HL-60/S4 treated with phorbol 12-myristate 13-acetate at 8.2 ng/mL for 4 days and 3 days (cell line): Measurements from ENCODE around the gene TOP3B.

Experiments
- in situ Hi-C: fragments of 300-500 bp; cut with MboI; formaldehyde crosslinking; loops from 2 replicates; pipeline ENCODE4 v1.15.0; 2022; ENCODE audit warnings: low sequenced_read_pairs

Gene TOP3B

DNA sequence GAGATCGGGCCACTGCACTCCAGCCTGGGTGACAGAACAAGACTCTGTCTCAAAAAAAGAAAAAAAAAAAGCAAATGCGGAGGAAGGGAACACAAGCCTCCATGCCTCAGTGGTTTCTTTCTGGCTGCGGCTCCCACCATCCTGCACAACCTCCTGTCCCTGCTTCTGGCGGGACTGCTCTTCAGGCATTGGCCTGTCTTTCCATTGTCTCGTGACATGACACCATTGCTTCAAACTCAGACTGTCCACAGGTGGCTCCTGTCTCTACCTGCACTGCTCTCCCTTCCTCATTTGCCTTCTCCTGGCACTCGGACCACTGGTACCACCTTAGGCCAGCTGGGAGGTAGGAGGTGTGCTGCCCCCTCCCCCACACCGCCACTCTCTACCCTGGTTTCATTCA lies 19.3 kb downstream of the TOP3B start:
- in situ Hi-C loops: no loop called here

DNA sequence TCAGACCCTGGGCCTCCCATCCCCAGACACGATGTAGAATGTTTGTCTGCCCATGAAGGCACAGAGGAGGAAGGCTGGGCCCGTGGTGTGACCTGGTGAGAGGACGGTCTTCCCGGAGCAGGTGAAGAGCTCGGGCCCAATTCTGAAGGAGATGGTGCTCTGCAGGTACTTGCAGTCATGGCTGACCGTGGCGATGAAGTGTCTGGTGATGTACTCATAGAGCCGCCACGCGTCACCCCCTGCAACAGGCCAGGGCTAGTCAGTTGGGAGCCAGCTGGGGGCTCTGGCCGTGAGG lies 20.0 kb downstream of the TOP3B start:
- in situ Hi-C loops: no loop called here

DNA sequence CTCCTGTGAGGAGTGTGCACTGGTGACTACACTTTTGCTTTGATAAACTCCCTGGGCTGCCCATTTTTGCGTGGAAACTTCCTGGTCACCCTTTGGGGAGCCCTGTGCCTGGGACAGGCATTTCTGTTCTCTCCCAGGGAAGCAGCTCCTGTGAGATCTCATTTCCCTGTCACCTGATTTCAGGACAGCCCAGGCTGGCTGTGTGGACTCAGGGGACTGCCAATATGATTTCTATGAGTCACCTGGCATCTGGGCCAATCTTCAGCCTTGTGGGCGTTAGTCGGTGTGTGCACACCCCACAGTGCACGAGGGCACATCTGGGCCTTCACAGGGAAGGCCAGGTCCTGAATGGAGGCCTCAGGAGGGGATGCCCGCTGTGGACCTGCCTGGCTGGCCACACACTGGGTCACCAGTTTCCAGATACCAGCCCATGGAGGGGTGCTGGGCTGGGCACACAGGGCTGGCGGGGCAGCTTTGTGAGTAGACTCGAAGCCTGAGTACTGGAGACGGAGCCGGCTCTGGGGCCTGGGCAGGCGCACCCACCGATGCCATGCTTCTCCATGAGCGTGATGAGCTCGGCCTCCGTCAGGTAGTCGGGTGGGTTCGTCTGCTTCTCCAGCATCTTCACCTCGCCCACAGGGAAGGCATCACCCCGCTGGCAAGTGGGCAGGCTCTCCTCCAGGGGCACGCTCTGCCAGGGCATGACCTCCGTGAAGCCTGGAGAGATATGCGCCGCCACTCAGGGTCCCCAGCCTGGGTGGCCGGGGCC lies 20.5 kb downstream of the TOP3B start:
- in situ Hi-C loops: no loop called here

DNA sequence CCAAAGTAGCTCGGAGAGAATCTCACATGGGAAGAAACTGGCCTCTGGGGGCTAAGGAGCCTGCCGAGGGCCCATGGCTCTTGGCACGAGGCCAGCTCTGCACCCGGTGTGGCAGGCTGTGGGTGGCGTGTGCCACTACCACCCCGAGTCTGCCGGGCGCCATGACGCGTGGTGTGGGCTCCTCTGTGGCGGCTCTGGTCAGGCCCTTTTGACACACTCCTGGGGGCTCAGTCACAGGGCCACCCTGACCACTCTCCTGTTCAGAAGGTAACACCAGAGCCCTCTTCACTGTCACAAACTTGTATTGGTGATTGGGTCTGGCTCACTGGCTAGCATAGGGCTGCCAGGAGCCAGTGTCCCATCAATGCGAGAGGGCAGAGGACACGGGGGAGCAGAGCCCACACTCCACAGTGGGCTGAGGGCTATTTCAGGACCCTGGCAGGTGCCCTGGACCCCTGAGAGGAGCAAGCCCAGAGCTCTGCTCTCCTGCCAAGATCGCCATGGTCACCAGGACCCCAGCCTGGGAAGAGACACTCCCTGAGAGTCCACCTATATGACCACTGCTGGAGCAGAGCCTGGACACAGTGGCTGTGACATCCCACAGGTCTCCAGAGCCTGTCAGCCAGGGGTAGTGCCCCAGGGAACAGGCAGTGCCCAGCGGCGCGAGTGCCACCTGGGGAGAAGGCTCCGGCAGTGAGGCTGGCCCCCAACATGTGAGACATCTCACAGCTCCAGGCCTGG lies 21.3 kb downstream of the TOP3B start:
- in situ Hi-C loops: no loop called here

DNA sequence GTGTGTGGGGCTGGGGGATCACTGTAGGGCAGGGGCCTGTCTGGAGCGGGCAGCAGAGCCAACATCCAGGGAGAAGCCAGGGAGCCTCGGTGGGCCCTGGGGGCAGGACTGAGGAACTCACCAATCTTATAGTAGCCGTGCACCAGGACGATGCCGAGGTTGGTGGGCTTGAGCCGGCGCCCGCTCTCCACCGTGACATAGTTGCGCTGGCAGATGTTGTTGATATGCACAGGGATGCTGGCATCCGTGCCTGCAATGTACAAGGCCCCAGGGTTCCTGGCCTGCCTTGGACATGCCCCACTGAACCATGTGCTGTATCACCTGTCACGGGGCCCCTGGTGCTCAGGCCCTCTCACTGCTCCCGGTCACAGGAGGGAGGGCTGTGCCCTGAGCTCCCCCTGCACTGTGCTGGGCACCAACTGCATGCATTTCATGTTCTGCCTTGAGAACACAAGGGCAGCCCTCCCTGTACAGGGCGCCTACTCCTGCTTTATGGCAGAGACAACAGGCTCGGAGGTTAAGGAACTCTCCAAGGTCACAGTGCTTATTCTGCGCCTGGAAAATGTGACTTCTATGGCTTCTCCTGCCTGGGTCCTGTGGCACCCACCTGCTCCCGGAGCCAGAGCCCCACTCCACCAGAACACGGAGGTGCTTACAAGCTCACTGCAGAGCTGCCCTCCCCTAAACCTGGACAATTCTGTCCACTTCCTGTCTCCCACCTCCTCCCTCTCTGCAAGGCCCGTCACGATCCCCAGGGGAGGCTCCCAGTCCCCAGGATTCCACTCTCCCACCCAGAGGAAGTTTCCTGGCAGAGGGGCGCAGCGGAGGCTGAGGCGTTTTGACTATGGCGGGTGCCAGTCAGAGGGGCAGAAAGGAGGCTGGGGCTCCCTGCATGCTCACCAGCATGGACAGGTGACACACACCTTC lies 22.1 kb downstream of the TOP3B start:
- in situ Hi-C loops: no loop called here

DNA sequence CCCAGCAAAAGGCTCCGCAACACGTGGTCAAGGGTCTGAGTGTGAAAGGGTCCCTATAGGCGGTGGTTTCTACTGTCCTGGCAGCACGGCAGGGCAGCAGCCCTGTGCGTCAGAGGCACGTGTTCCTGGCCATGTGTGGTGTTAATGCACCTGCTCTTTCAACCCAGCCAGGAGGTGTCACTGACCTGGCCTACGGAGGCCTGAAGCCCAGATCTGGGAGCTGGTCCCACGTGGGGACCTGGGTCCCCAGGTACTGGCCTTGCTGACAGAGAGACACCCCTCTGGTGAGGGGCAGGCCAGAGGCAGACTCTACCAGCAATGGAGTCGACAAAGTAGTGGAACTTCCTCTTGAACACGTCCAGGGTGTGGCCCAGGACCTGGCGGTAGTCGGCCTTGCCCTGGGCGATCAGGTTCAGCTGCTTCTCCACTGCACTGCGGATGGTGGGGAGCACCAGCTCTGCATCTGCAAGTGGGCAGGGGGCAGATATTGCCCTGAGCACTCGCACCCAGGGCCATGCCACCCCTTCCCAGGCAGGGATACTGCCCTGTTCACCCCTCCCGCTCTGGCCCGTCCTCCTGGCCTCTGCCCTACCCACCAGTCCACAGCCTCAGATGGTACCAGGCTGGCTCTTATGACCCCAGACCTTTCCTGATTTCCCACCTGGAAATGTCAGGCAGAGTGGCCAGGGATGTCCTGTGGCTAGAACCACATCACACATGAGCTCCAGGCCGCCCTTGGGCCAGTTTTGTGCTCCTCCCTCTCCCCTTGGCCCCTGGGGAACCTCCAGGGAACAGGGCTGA lies 23.1 kb downstream of the TOP3B start:
- in situ Hi-C loops: no loop called here

DNA sequence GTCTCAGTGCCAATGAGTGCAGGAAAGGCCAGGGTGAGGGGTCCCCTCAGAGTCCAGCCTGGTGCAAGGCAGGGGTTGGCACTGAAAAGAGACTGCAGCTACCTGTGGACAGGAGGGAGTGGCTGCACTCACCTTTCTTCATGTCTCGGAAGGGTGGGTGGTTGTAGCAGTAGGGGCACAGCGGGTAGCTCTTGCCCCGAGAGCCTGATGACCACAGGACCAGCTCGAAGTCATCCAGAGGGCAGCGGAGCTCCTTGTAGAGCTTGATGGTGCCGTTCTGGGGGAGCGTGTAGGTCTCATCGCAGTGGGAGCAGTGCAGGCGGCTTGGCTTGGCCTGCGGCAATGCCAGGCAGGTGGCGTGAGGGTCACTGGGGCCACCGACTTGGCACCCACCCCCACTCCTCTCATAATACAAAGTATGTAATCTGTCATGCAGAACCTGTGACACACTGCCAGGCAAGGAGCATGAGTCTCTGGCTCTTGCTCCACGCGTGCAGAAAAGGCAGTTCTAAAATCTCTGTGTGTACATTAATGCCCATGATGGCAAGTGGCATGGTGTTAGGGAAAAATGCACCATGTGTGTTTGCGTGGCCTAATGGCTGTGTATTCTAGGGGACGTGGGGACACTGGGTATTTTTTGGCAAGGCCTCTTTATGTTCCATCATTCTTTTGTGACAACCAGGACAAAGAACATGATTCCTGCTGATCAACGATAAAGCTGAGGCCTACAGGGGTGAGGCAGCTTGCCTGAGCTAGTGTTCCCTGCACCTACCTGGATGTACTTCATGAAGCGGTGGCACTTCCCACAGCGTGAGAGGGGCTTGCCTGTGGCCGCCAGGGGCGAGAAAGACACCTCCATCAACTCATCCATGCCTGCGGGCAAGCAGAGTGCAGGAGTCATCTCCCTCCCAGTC lies 24.0 kb downstream of the TOP3B start:
- in situ Hi-C loops: no loop called here

DNA sequence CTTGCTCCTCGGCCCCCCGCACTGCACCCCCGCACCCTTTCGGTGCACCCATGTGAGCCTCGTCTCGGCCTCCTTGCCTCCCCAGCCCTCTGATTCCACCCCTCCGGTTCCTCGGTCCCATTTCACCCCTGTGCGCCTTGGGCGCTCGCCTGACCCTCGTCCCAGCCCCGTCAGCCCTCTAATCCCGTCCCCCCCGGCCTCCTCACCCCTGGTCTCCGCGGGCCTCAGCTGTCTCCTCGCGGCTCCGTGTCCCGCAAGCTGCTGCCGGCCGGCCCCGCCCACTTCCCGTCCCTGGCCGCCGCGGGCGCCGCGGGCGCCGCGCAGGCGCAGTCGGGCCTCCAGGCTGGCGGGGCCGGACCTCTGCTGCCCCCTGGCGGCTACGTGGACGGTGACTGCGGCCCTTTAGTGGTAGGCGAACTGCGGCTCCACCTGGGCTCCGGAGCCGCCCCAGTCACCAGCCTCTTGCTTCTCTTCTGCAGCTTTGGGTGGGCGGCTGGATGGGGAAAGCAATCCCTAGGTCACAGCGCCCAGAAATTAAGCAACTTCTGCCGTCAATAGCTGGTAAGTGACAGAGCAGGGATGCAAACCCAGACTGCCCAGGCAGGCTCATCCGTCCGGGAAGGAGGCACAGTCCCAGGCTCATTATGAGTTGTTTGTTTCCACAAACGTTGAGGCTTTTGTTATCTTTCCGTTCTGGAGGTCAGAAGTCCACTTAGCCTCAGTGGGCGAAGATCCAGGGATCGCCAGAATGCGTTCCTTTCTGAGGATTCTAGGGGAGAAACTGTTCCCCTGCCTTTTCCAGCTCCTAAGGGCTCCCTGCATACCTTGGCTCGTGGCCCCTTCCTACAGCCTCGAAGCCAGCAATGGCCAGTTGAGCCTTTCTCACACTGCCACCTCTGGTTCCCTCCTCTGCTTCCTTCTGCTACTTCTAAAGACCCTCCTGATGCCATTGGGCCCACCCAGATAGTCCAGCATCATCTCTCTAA lies 29.7 kb downstream of the TOP3B start, which contains the start of gene PPM1F:
Gene PPM1F, minus strand, starts transcription at position 263 of the 986 bp plus-strand sequence. CDS start 6,800 bp downstream, outside the sequence.
- in situ Hi-C loops: no loop called here

DNA sequence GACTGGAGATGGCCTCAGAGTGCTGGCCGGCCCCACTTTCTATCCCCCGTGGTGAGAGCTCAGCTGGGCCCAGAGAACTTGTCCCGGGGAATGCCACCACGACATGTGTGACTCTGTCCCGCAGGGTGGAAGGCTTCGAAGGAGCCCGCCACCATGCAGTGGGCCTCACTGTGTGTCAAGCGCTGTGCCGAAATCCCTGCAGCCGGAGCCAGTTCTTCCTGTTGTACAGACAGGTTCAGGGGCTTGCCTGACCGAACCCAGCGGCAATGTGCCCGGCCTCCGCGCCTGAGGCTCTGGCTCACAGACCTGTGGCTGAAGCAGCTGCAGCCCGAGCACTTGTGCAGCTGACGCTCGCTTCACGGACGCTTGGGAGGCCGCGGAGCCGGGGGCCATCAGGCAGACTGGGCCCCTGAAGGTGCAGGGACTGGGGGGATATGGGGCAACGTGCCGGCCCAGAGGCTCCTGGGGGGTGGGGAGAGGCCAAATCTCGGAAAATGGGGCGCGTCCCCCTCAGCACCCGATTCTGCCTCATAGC lies 30.6 kb downstream of the TOP3B start:
- in situ Hi-C loops: no loop called here

DNA sequence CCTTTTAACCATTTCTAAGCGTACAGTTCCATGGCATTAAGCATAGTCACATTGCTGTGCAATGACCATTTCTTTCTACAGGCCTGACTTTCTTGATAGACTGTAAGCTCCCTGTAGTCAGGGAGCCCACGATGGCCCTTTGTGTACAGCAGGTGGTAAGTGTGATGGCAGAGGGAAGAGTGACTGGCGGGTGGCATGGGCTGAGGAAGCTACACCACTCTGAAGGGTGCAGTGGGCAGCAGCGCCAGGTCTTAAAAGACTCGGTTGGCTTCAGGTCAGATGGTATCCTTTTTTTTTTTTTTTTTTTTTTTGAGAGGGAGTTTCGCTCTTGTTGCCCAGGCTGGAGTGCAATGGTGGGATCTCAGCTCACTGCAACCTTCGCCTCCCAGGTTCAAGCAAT lies 31.5 kb downstream of the TOP3B start:
- in situ Hi-C loops: no loop called here

DNA sequence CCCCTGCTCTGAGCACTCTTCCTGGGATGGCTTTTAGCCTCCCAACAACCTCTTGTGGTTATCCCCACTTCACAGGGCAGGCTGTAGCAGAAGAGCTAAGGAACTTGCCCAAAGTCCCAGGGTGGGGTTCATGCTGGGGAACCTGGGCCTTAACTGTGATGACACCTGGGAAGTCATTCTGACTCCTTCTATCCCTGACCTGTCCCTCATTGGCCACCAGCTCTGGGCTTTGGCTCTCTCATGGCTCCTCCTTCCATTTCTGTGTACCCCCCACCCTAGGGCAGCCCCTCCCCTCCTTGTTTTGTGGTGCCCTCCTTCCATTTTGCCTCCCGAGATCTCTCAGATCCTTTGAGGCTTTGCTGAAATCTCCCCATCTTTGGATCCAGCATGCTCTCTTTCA lies 32.6 kb downstream of the TOP3B start:
- in situ Hi-C loops: loop anchor here (10.0 kb wide), 1 partner anchor 235 kb away; no protein-coding TSS in a partner anchor

DNA sequence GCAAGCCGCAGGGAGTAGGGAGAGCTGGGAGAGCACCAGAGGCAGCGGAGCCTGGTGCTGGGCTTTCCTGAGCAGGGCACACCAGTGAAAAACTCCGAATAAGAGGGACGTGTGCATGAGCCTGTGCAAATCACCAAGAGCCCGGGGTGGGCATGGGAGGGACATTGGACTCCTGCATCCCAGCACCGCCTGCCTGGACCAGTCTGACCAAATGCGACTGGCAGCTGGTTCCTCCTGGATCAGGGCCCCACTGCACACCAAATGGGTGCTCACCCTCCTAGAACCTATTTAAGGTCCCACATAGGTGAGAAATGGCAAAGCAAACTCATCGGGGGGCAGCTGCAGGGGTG lies 33.0 kb downstream of the TOP3B start:
- in situ Hi-C loops: loop anchor here (10.0 kb wide), 1 partner anchor 235 kb away; no protein-coding TSS in a partner anchor

DNA sequence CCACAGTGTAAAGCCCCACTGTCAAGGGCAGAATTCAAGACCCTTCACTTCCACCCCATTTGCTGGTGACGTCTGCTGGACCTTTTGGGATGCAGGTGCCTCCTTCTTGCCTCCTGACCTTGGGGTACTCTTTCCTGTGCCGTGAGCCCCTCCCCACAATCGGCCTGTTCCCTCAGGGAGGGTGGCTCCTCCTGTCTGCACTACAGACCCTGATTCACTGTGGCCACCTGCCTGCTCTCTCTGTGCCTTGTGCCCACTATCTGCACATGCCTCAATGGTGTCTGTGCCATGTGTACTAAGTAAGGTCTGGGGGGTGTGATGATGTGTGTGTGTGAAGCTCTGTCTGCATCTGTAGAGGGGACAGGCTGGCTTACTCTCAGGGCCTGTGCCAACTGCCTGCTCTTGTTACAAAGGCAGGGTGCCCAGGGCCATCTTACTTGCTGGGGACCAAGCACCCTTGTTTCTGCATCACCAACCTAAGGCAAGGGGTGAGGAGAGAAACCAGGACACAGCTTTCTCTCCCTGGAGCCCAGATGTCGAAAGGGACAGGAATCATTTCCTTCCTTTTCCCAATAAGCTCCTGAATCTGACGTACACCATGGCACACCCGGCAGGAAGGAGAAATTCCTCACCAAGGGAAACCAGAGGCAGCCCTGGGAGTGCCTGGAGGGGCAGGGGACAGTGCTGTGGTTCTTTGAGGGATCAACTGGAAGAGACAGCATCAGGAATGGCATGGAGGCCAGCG lies 33.6 kb downstream of the TOP3B start:
- in situ Hi-C loops: loop anchor here (10.0 kb wide), 1 partner anchor 234 kb away; no protein-coding TSS in a partner anchor

DNA sequence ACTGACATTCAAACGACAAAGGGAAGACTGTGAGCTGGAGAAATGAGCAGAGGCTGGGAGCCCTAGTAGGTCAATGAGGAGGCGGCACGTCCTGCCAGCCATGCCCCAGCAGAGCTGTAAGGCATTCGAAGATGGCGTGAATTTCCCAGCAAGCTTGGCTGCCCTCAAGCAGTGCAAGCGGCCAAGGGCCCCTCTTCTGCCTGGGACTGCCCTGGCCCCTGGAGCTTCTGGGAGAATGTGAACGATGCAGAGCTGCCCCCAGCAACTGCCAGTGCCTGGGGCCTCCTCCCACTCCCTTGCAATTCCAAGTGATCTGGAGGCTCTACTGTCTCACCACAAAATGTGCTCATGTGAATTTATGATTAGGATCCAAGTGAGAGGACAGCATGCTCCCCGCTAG lies 34.2 kb downstream of the TOP3B start:
- in situ Hi-C loops: loop anchor here (10.0 kb wide), 1 partner anchor 234 kb away; no protein-coding TSS in a partner anchor

DNA sequence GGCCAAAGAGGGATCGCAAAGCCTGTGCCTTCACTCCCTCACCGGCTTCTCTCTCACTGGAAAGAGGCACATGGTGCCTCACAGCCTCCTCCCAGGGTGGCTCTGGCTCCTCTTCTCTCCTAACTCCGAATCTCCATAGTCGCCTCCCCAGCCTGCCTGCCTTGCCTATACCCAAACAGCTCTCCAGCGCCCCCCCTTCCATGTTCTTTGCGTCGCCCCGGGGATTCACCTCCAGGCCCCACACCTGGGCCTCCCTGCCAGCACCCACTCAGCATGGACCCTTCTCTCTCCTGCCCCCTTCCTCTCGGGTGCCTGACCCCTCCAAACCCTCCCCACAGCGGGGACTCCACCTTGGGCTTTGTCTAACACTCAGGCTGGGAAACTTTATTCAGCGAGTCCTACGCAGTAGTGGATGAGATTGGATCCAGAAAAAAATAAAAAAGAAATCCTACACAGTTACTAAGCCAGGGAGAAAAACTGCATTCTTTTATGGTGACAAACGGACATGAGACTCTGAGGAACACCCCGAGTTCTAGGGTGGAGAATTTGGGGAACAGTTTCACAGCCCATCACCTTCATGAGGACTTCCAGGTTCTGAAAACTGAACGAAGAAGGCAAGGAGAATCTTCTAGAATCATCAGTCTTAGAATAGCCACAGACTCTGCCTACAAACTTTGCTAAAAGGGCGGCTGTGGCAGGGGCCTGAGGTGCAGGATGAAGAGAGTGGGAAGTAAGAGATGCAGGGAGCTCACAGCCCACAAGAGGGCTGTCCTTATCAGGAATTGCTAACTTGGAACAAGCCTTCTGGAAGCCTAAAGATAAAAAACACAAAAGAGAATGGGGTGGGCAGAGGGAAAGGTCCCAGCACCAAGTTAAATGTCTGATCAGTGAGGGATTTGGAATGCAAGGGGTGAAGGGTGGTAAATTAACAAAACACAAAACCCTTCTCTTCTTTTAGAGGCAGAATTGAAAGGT lies 35.3 kb downstream of the TOP3B start:
- in situ Hi-C loops: loop anchor here (10.0 kb wide), 1 partner anchor 233 kb away; no protein-coding TSS in a partner anchor
